ENCODE measurements around the gene PANX2.

PANX2 gene

GRCh38 chr22:50211147-50211546 lies 40.6 kb downstream of the PANX2 start:
- Histone ChIP-seq H3K4me1 (ENCODE audit: control insufficient read depth, insufficient read depth, low read length, poor library complexity, severe bottlenecking) (peaks cover 8% of the 10 kb centered on the region), H3K27ac (ENCODE audit: low read depth, low read length, severe bottlenecking) (no peak overlapping the region), H3K9me3 (ENCODE audit: control insufficient read depth, low read length) (no peaks in the 10 kb centered on the region), H3K36me3 (ENCODE audit: control insufficient read depth, insufficient read depth, low read length) (peaks cover 83% of the 10 kb centered on the region), H3K4me3 (ENCODE audit: extremely low read depth, insufficient read depth, low read length, poor library complexity, severe bottlenecking) (no peak overlapping the region)
- 97% methylated on average over 11 to 12 of the region's 14 CpGs for WGBS, 2 experiments (ENCODE audit: insufficient coverage in 2 of 2)

- WGBS, 2 experiments (ENCODE audit: insufficient coverage in 2 of 2), result 95 to 98% methylated on average over 5 to 9 of the region's 9 CpGs
- peaks cover 81% of the 10 kb centered on the region for H3K36me3 ChIP-seq (ENCODE audit: control insufficient read depth, insufficient read depth, low read length)
- H3K27ac ChIP-seq (ENCODE audit: low read depth, low read length, severe bottlenecking), result no peak overlapping the region
- no peaks in the 10 kb centered on the region for H3K4me1 ChIP-seq (ENCODE audit: control insufficient read depth, insufficient read depth, low read length, poor library complexity, severe bottlenecking)
- no peak overlapping the region for H3K4me3 ChIP-seq (ENCODE audit: extremely low read depth, insufficient read depth, low read length, poor library complexity, severe bottlenecking)
- no peaks in the 10 kb centered on the region for H3K9me3 ChIP-seq (ENCODE audit: control insufficient read depth, low read length)
Observed at GRCh38 chr22:50213263-50213662, 42.7 kb downstream of the PANX2 start.

- Histone ChIP-seq H3K4me3 (ENCODE audit: extremely low read depth, insufficient read depth, low read length, poor library complexity, severe bottlenecking) (no peak overlapping the region), H3K36me3 (ENCODE audit: control insufficient read depth, insufficient read depth, low read length) (peaks cover 86% of the 10 kb centered on the region), H3K9me3 (ENCODE audit: control insufficient read depth, low read length) (no peaks in the 10 kb centered on the region), H3K4me1 (ENCODE audit: control insufficient read depth, insufficient read depth, low read length, poor library complexity, severe bottlenecking) (no peaks in the 10 kb centered on the region), H3K27ac (ENCODE audit: low read depth, low read length, severe bottlenecking) (no peak overlapping the region)
- WGBS, 2 experiments (ENCODE audit: insufficient coverage in 2 of 2), result 96 to 97% methylated on average over 9 to 11 of the region's 17 CpGs
Observed at GRCh38 chr22:50215297-50216054, 44.9 kb downstream of the PANX2 start.

GRCh38 chr22:50216055-50216683 lies 45.6 kb downstream of the PANX2 start:
- no peaks in the 10 kb centered on the region for H3K9me3 ChIP-seq (ENCODE audit: control insufficient read depth, low read length)
- 92 to 95% methylated on average over 12 to 13 of the region's 15 CpGs for WGBS, 2 experiments (ENCODE audit: insufficient coverage in 2 of 2)
- no peak overlapping the region for H3K27ac ChIP-seq (ENCODE audit: low read depth, low read length, severe bottlenecking)
- H3K4me1 ChIP-seq (ENCODE audit: control insufficient read depth, insufficient read depth, low read length, poor library complexity, severe bottlenecking), result no peaks in the 10 kb centered on the region
- H3K36me3 ChIP-seq (ENCODE audit: control insufficient read depth, insufficient read depth, low read length), result peaks cover 86% of the 10 kb centered on the region
- H3K4me3 ChIP-seq (ENCODE audit: extremely low read depth, insufficient read depth, low read length, poor library complexity, severe bottlenecking), result no peak overlapping the region

GRCh38 chr22:50216684-50217520 lies 46.4 kb downstream of the PANX2 start:
- Histone ChIP-seq H3K4me3 (ENCODE audit: extremely low read depth, insufficient read depth, low read length, poor library complexity, severe bottlenecking) (no peak overlapping the region), H3K27ac (ENCODE audit: low read depth, low read length, severe bottlenecking) (no peak overlapping the region), H3K9me3 (ENCODE audit: control insufficient read depth, low read length) (no peaks in the 10 kb centered on the region), H3K4me1 (ENCODE audit: control insufficient read depth, insufficient read depth, low read length, poor library complexity, severe bottlenecking) (no peaks in the 10 kb centered on the region), H3K36me3 (ENCODE audit: control insufficient read depth, insufficient read depth, low read length) (peaks cover 86% of the 10 kb centered on the region)
- WGBS, 2 experiments (ENCODE audit: insufficient coverage in 2 of 2), result 96 to 97% methylated on average over 55 to 57 of the region's 57 CpGs

GRCh38 chr22:50217543-50218152 lies 47.1 kb downstream of the PANX2 start:
- H3K4me1 ChIP-seq (ENCODE audit: control insufficient read depth, insufficient read depth, low read length, poor library complexity, severe bottlenecking), result no peaks in the 10 kb centered on the region
- peaks cover 86% of the 10 kb centered on the region for H3K36me3 ChIP-seq (ENCODE audit: control insufficient read depth, insufficient read depth, low read length)
- no peak overlapping the region for H3K4me3 ChIP-seq (ENCODE audit: extremely low read depth, insufficient read depth, low read length, poor library complexity, severe bottlenecking)
- WGBS, 2 experiments (ENCODE audit: insufficient coverage in 2 of 2), result 92% methylated on average over 15 to 18 of the region's 21 CpGs
- no peaks in the 10 kb centered on the region for H3K9me3 ChIP-seq (ENCODE audit: control insufficient read depth, low read length)
- no peak overlapping the region for H3K27ac ChIP-seq (ENCODE audit: low read depth, low read length, severe bottlenecking)

GRCh38 chr22:50218153-50218995 lies 47.8 kb downstream of the PANX2 start:
- H3K4me3 ChIP-seq (ENCODE audit: extremely low read depth, insufficient read depth, low read length, poor library complexity, severe bottlenecking), result no peak overlapping the region
- WGBS, 2 experiments (ENCODE audit: insufficient coverage in 2 of 2), result 93 to 95% methylated on average over 40 to 43 of the region's 43 CpGs
- peaks cover 86% of the 10 kb centered on the region for H3K36me3 ChIP-seq (ENCODE audit: control insufficient read depth, insufficient read depth, low read length)
- no peak overlapping the region for H3K27ac ChIP-seq (ENCODE audit: low read depth, low read length, severe bottlenecking)
- H3K9me3 ChIP-seq (ENCODE audit: control insufficient read depth, low read length), result no peaks in the 10 kb centered on the region
- H3K4me1 ChIP-seq (ENCODE audit: control insufficient read depth, insufficient read depth, low read length, poor library complexity, severe bottlenecking), result no peaks in the 10 kb centered on the region

- Histone ChIP-seq H3K4me1 (ENCODE audit: control insufficient read depth, insufficient read depth, low read length, poor library complexity, severe bottlenecking) (no peaks in the 10 kb centered on the region), H3K27ac (ENCODE audit: low read depth, low read length, severe bottlenecking) (no peak overlapping the region), H3K4me3 (ENCODE audit: extremely low read depth, insufficient read depth, low read length, poor library complexity, severe bottlenecking) (no peak overlapping the region), H3K9me3 (ENCODE audit: control insufficient read depth, low read length) (no peaks in the 10 kb centered on the region), H3K36me3 (ENCODE audit: control insufficient read depth, insufficient read depth, low read length) (peaks cover 87% of the 10 kb centered on the region)
- WGBS, 2 experiments (ENCODE audit: insufficient coverage in 2 of 2), result 87 to 90% methylated on average over 39 to 42 of the region's 42 CpGs
Observed at GRCh38 chr22:50218996-50219727, 48.6 kb downstream of the PANX2 start.

- no peak overlapping the region for H3K4me3 ChIP-seq (ENCODE audit: extremely low read depth, insufficient read depth, low read length, poor library complexity, severe bottlenecking)
- WGBS, 2 experiments (ENCODE audit: insufficient coverage in 2 of 2), result 95 to 97% methylated on average over 15 to 23 of the region's 25 CpGs
- peaks cover 87% of the 10 kb centered on the region for H3K36me3 ChIP-seq (ENCODE audit: control insufficient read depth, insufficient read depth, low read length)
- no peaks in the 10 kb centered on the region for H3K4me1 ChIP-seq (ENCODE audit: control insufficient read depth, insufficient read depth, low read length, poor library complexity, severe bottlenecking)
- no peaks in the 10 kb centered on the region for H3K9me3 ChIP-seq (ENCODE audit: control insufficient read depth, low read length)
- H3K27ac ChIP-seq (ENCODE audit: low read depth, low read length, severe bottlenecking), result no peak overlapping the region
Observed at GRCh38 chr22:50219800-50220602, 49.5 kb downstream of the PANX2 start.
